CD4-positive, alpha-beta T cell treated with Interleukin-2 at 100 ng/mL for 4 hours (primary cell): ENCODE data around the gene LOC128125822.

ENCODE experiments used
- DNase-seq: peaks from one replicate; pipeline ENCODE4 v3.0.0-alpha.2; 2020; ENCODE audit warnings: low spot score

LOC128125822 gene

DNA sequence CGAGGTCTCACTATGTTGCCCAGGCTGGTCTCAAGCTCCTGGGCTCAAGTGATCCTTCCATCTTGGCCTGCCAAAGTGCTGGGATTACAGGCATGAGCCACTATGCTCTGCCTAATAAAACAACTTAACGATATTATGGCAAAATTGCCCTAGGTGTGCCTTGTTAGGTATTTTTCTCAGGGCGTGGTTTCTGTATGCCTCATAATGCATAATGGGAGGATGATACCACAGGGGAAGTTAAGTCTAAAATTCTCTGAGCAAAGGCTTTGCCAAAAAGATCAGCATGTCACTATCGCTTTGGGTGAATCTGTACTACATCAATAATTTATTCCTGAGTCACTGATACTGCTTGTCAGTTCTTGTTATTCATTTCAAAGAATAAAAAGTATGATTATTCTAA lies 15.9 kb upstream of the LOC128125822 start:
- DNase-seq, result no peak

DNA sequence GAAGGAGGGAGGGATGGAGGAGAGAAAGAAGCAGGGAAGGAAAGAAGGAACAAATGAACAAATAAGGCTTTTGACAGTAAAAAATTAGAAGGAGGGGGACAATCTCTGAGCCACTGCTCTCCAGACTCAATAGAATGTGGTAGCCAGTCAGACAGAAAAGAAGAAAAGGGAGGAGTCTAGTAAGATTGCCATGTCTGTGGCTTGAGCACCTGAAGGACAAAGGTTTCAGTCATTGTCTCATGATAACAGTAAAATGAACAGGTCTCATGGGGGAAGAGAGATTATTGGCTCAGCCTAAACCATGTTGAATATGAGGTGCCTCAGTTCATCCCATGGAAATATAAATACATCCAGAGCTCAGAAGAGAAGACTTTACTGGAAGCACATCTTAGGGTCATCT lies 14.0 kb upstream of the LOC128125822 start:
- DNase-seq, result no peak

DNA sequence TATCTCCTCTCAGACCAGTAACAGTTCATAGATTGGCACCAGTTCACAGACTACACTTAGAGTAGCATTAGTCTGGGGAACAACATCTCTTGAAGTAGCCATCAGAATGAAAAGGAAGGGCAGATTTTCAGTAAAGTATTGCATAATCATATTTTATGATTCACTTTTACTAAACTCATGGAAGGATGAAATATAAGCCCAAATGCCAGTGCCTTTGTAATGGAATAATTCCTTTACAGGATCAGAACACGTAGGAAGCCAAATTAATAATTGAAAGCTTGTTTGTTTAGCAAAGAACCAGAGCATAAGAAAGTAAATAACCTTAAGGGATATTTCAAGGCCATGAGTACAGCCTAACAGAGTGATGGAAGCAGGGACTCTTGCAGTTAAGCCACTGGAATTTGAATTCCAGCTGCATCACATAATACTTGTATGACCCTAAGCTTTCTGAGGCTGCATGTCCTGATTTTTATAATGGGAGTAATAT lies 11.4 kb upstream of the LOC128125822 start:
- no peak for DNase-seq

DNA sequence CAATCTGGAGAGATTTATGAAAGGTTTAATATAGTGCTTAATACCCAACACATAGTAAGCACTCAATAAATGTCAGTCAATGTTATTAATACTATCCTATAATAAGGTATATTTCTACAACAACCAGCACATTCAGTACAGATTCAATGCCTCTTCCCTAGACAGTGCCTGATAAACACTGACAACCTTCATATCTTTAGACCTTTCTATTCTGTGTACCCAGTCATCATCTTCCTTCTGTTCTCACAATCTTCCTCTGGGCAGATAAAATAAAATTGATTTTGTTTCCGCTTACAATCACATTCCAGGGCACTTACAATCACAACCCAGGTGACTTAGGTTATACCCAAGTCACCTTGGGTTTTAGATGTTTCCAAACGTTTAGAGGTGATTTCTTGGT lies 11.0 kb upstream of the LOC128125822 start:
- no peak for DNase-seq

DNA sequence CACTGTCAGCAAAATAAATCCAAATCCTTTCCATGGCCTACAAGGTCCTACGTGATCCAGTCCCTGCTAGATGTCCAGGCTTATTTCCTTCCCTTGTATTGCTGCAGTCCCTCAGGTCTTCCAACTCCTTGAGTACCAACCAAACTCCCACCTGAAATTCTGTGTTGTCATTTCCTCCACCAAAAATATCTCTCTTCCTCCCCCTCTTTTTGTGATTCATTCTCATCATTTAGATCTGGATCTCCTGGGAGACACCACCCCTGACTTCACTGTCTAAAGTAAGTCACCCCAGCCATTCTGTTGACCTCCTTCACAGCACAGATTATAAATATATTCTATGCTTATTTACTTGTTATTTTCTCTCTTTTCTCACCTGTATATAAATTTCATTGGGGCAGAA lies 9.0 kb upstream of the LOC128125822 start:
- no peak for DNase-seq

DNA sequence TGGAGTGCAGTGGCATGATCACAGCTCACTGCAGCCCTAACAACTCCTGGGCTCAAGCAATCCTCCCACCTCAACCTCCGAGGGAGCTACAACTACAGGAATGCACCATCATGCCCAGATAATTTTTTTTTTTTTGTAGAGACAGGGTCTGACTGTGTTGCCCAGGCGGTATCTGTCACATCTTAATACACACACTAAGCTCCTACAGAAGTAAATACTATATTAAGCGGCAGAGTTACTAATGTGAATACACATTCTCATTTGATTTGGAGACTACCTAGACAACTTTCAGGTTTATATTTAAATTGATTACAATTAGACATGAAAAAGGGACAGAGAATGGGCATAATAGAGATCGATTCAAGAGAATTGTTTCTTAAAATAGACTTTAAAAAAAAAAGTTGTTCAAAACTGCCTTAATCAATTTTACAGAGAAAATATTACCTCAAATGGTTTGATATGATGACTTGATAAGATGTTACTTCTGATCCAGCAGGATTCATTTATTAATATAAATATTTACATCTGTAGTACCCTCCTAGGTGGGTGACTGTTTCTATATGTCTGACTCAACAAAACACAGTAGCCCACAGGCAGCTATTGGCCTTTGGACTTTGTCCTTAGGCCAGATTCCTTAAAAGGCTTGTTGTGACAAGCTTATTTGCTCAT lies 7.1 kb upstream of the LOC128125822 start:
- no peak for DNase-seq

DNA sequence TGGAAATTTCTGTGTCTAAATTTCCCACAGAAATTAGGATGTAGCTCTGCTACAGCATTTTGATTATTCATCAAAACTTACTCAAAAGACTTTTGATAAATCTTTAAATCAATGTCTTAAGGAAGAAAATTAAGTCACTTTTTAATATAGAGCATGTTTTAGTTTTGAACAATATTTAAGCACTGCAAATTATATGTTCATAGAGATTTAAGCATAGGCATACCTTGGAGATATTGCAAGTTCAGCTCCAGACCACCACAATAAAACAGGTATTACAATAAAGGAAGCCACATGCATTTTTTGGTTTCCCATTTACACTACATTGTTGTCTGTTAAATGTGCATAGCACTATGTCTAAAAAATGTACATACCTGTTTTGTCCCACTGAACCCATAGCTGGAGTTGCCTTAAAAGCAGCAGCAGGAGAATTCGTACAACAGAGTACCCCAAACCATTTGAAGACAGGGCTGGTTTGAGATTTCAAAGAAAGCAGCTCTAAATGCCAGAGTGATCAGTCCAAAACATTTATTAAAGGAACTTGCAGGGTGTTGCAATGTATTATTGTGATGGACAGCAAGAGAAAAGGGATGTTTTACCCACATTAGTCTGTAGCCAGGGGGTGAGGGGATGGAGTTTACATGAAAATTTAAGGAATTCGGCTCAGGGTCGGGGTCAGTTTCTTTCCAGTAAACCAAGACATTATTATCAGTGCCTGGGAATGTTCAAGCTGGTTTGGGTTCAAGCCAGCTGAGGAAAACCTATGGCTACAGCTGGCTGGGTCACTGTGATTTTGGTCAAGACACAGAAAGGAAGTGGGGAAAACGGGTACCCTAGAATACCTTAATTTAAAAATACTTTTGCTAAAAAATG lies 6.3 kb upstream of the LOC128125822 start:
- no peak for DNase-seq

DNA sequence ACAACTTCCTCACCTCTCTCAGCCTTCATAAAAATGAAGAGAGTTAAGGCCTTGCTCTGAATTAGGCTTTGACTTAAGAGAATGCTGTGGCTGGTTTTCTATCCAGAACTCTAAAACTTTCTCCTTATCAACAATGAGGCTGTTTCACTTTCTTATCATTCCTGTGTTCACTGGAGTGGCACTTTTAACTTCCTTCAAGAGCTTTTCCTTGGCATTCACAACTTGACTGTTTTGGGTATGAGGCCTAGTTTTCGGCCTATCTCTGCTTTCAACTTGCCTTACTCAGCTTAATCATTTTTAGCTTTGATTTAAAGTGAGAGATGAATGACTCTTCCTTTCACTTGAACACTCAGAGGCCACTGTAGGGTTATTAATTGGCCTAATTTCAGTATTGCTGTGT lies 4.3 kb upstream of the LOC128125822 start:
- no peak for DNase-seq

DNA sequence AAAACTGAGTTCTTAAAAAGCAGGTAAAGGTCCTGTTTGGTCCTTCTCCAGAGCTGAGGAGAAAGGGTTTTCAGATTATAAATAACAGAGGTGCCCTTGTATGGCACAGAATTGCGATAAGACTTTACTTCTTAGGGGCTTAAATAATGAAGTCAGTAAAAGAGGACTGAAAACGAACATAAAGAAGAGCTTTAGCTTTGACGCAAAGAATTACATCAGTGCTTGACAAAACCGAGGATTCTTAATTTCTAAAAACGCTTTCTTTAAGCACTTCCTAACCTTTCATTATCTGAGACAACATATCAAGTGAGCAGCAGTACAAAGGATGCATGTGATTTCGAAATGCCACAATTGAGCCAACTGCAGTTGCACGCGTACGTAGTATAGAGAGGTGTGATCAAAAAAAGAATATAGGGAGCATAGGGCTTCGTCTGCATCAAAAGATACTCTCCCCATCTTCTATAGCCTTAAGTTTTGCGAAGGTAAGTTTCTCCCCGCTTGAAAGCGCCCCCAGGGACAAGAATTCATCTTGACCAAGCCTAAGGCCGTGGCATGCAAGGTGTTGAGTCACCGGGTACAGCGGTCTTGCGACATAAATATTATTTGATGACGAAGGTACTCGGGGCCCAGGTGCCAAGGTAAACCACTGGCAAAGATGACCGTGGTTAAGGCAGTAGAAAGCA lies 778 bp upstream of the LOC128125822 start:
- no peak for DNase-seq

DNA sequence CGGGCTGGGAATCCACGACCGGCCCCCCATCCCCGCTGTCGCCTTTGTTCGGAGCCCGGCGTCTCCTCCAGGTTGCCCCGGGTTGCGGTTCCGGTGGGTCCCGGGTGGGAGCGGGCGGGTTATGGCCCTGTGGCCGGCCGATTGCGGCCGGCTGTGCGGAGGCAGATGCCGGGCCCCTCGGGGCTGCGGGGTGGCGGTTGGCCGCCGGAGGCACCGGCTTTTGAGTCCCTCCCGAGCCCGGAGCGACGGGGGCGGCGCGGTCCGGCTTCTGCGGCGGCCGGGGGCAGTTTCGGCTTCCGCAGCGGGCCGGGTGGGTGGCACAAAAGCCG lies 431 bp downstream of the LOC128125822 start:
- no peak for DNase-seq

DNA sequence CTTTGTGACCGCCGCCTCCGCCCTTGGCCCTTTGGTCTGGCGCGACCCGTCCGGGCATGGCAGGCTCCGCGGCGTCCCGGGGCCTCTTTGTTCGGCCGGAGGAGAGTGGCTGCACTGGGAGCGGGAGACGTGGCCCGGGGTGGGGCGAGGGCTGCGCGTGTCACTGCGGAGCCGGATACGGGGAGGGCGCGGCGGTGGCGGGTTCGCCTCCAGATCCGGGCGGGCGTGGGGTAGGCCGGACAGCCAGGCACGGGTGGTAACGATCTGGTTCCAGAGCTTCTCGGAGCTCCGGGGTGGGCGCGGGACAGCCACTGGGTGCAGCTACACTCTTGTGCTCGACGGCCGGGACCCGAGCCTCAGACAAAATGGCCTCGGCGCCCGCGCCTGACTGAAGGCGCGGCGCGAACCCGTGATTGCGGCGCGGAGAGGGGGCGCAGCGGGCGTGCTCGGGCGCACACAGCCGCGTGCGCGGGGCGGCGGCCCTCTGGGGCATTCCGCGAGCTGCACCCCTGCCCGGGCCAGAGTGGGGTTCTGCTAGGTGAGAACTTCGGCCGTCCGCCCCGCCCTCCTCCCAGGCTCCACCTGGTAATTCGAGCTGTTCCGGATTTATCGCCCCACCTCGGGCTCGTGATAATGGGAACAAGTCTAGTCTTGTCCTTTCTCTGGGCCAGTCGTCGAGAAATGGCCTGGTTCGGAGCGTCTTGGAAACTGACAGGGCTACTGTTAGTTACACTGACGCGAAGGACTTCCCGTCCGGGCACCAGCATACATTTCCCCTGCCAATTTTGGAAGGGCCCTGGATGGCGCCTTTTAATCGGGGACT lies 1.0 kb downstream of the LOC128125822 start:
- peak; percentile 61 for DNase-seq

DNA sequence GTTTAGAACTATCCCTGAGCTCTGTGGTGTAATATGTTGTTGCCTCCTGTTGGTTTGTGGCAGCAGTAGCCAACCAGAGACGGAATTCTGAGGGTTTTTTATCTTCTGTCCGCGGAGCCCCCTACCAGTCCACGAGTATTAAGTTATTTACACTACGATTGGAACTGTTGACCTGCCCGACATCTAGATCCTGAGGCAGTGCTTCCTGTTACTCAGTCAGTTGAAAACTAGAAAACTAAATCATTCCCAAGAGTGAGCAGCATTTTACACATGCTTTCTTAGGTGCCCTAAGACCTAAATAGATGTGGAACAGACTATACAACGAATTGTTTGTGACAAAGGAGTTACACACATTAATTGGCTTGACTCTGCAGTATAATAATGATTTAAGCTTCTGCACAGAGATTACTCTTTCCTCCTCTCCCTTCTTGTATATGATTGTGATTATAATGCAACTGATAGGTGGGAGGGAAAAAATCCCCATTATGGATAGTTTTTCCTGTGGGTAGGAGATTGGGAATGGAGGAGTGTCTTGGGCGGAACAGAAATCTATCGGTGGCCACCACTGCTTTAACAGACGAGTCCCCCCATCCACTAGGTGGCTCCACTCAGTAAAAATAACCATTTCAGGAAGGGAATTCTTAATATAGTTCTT lies 1.7 kb downstream of the LOC128125822 start:
- peak; percentile 70 for DNase-seq

DNA sequence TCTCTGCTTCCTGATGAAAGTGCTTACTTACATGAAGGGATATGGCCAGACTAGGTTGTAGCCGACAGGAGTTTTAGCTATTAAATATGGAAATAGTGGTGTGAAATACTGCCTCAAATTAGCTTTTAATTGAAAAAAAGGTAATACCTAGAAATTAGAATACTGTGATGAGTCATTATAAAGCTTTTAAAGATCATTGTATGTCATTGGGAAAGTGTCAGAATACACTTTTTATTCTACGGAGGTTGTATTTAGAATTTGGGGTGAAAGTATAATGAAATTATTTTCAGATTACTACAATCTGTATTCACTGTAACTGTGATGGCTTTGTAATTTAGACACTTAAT lies 2.2 kb downstream of the LOC128125822 start:
- no peak for DNase-seq

DNA sequence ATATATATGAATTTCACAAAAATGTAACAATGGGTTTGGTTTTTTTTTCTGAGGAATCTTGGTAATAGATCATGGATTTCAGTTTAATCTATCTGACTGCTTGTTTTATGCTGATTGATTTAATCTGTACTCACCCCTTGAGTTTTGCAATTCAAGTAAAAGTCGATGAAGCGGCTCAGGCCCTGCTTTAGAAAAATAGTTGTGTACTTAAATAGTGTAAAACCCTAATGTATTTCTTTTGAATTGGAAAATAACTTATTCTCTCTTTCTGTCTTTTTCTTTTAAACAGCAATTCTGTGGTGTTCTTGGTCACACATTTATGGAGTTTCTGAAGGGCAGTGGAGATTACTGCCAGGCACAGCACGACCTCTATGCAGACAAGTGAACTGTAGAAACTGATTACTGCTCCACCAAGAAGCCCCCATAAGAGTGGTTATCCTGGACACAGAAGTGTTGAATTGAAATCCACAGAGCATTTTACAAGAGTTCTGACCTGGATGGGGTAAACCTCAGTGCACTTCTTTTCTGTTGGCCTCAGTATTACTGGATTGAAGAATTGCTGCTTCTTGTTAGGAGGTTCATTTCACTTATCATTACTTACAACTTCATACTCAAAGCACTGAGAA lies 4.0 kb downstream of the LOC128125822 start:
- no peak for DNase-seq

DNA sequence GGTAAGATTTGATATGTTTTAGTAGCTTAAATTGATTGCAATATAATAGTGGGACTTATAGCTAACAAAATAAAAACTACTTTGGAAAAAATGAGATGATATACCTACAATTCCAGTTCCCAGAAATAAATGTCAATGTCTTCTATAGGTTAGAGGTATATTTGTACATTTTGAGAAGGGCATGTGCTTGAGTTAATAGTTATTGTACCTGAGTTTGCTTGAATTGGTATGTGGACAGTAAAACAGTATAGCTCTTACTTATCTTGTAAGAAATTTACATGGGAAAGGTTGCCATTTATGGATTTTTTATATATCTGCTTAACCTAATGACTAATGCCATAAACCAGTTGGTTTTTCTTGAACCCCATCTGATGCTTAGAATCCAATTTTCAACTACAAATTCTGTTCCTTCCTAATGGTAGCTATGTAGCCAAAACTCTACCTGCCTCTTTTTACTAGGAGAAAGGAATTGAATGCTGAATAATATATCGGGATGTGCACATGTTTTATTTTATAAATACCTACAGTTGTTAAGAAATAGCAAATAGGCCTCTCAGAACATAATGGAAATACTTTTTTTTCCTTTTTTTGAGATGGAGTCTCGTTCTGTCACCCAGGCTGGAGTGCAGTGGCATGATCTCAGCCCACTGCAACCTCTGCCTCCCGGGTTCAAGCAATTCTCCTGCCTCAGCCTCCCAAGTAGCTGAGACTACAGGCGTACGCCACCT lies 4.9 kb downstream of the LOC128125822 start:
- no peak for DNase-seq

DNA sequence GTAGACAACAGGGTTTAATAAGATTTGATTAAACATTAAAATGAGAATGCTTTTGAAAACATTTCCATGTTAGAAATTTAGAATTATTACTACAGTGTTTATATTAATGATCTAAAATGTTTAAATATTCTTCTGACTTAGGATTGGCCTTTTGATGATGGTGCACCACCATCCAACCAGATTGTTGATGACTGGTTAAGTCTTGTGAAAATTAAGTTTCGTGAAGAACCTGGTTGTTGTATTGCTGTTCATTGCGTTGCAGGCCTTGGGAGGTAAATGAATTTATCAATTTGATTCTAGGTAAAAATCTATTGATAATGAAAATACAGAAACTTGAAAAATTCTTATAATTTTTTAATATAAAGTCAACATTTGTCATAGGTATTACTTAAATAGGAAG lies 6.5 kb downstream of the LOC128125822 start:
- DNase-seq, result no peak

DNA sequence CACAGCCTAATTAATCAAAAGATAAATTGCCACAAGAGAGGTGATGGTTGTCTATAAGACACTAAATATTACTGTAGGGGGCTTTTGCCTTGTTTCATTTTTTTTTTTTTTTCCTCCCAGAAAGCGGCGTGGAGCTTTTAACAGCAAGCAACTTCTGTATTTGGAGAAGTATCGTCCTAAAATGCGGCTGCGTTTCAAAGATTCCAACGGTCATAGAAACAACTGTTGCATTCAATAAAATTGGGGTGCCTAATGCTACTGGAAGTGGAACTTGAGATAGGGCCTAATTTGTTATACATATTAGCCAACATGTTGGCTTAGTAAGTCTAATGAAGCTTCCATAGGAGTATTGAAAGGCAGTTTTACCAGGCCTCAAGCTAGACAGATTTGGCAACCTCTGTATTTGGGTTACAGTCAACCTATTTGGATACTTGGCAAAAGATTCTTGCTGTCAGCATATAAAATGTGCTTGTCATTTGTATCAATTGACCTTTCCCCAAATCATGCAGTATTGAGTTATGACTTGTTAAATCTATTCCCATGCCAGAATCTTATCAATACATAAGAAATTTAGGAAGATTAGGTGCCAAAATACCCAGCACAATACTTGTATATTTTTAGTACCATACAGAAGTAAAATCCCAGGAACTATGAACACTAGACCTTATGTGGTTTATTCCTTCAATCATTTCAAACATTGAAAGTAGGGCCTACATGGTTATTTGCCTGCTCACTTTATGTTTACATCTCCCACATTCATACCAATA lies 7.8 kb downstream of the LOC128125822 start:
- DNase-seq, result no peak

DNA sequence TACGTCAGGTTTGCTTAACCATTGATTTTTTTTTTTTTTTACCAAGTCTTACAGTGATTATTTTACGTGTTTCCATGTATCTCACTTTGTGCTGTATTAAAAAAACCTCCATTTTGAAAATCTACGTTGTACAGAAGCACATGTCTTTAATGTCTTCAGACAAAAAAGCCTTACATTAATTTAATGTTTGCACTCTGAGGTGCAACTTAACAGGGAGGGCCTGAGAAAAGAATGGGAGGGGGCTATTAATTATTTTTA lies 8.4 kb downstream of the LOC128125822 start:
- no peak for DNase-seq

DNA sequence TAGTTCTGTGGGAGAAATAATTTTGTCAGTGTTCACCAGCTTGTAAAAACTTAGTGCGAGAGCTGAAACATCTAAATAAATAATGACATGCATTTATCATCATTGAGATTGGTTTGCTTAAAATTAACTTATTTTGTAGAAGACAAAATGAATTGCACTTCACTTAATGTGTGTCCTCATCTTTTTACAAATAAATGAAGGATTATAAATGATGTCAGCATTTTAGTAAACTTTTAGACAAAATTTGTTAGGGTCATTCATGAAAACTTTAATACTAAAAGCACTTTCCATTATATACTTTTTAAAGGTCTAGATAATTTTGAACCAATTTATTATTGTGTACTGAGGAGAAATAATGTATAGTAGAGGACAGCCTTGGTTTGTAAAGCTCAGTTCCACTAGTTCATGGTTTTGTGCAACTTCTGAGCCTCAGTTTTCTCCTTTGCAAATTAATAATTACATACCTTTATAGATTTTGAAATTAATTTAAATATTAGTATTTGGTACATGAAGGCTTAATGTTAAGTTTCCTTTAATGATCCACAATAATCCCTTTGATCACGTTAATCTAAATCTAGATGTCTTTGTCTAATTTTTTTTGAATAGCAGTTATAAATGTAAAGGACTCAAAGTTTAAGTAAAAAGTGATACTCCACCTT lies 9.2 kb downstream of the LOC128125822 start:
- no peak for DNase-seq
